SU-DHL-6 (cell line): ENCODE measurements around the gene PAQR4.

Experiments
- CTCF ChIP-seq: fragments of 200-600 bp; sonication (generic); IDR thresholded peaks from one replicate; pipeline ENCODE4 v1.5.1; 2017; ENCODE audit warnings: antibody characterized with exemption, mild to moderate bottlenecking, low read length, moderate library complexity; ENCODE audit not compliant: insufficient read depth, poor library complexity, severe bottlenecking
- EZH2phosphoT487 ChIP-seq: fragments of 200-600 bp; sonication (generic), shearing (Covaris generic); conservative IDR thresholded peaks from 2 replicates; pipeline ENCODE4 v1.6.1; 2018; ENCODE audit warnings: mild to moderate bottlenecking, antibody characterized with exemption, low read length, moderate library complexity, mixed read lengths

GRCh38 chr16:2981899-2982250 lies 12.7 kb downstream of the PAQR4 start:
- TF ChIP-seq CTCF: no peak
- no peak for TF ChIP-seq EZH2phosphoT487
